Stomach (tissue), 4 donors: ENCODE measurements around the gene ATP13A3.

Experiments used
- EP300 ChIP-seq: sonication (generic); formaldehyde crosslinking; IDR thresholded peaks from one replicate; pipeline ENCODE4 v1.6.1; 2017; ENCODE audit warnings: antibody characterized with exemption
- POLR2A ChIP-seq, 4 donors: fragments of 450-650 bp; IDR thresholded peaks; one replicate each; pipeline ENCODE4 v1.6.1; 2016; ENCODE audit warnings: antibody characterized with exemption in 4 of 4, control low read depth in 2 of 4, mild to moderate bottlenecking in 1 of 4, moderate library complexity in 1 of 4
- POLR2AphosphoS5 ChIP-seq, 3 donors: sonication (generic); formaldehyde crosslinking; IDR thresholded peaks; one replicate each; pipeline ENCODE4 v1.6.1; 2016; ENCODE audit warnings: antibody characterized with exemption in 3 of 3
- TF ChIP-seq, protein P1 (sequence below), 7 experiments: fragments of 450-650 bp in 4 of 7; fragments of 200-600 bp in 3 of 7; sonication (generic) in 3 of 7; IDR thresholded peaks; one replicate each; pipeline ENCODE4 v1.5.1; 2016 to 2019; ENCODE audit warnings: antibody characterized with exemption in 7 of 7, control low read depth in 2 of 7, mild to moderate bottlenecking in 1 of 7

DNA sequence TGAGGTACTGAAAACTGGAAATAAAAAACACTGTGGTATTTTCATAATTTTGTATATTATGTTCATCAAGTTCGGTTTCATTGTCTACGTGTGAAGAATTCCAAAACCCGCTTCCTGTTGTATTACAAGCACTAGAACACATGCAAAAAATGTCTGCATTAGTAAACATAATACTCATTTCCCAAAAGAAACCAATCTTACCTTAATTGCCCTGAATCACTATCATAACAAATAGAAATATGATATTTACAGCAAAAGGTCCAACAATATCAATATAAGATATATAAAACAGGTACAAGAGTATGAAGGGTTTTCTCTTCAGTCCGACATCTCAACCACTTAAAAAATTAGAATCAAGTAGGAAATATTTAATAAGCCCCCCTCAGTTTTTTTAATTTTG is 61.4 kb downstream of the ATP13A3 start:
- TF ChIP-seq EP300, result no peak
- TF ChIP-seq, protein P1, sequence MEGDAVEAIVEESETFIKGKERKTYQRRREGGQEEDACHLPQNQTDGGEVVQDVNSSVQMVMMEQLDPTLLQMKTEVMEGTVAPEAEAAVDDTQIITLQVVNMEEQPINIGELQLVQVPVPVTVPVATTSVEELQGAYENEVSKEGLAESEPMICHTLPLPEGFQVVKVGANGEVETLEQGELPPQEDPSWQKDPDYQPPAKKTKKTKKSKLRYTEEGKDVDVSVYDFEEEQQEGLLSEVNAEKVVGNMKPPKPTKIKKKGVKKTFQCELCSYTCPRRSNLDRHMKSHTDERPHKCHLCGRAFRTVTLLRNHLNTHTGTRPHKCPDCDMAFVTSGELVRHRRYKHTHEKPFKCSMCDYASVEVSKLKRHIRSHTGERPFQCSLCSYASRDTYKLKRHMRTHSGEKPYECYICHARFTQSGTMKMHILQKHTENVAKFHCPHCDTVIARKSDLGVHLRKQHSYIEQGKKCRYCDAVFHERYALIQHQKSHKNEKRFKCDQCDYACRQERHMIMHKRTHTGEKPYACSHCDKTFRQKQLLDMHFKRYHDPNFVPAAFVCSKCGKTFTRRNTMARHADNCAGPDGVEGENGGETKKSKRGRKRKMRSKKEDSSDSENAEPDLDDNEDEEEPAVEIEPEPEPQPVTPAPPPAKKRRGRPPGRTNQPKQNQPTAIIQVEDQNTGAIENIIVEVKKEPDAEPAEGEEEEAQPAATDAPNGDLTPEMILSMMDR (IDR thresholded peaks at IDR 0.05), result no peak
- no peak for TF ChIP-seq POLR2A (IDR thresholded peaks at IDR 0.05)
- no peak for TF ChIP-seq POLR2AphosphoS5 (IDR thresholded peaks at IDR 0.05)
